ENCODE data around the gene PID1. TPM values are rescaled to one million over a fixed set of nuclear protein-coding genes. Genes with fewer than 3 reads are reported as not detected.

The PID1 gene
- total and polyA plus RNA-seq, 4 donors: 13.3 to 52.0 (median 45.7) TPM

DNA sequence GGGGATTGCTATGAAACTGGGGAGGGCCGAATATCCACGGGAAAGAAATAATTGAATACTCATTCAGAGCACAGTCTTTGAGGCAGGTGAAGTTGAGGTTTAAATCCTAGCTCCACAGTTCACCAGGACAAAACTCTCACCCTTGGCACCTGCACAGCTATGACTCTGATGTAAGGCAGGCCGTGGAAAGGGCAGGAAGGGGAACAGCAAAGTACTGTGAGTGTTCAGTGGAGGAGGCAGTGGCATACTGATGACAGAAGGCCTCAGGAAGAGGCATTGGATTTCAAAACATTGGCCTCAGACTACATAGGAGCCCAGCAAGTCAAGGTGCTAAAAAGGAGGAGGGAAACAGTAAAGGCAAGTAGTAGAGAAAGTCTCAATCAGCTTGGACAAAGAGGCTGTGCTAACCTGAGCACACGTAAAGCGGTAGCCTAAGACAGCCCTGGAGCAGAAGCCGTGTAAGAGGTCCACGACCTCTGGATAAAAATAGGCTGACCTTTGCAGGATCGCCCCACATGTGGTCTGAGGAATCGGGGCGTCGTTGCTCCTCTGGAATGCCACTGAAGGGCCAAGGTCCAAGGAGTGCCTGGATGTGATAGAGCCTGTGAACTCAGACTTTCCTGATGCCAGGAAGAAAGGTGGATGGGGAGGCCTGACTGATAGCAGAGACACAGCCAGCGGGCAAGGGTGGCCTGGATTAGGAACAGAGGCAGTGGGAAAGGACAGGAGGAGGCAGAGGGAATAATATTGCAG is 243.6 kb downstream of the PID1 start (continued):
- TF ChIP-seq, protein P1, sequence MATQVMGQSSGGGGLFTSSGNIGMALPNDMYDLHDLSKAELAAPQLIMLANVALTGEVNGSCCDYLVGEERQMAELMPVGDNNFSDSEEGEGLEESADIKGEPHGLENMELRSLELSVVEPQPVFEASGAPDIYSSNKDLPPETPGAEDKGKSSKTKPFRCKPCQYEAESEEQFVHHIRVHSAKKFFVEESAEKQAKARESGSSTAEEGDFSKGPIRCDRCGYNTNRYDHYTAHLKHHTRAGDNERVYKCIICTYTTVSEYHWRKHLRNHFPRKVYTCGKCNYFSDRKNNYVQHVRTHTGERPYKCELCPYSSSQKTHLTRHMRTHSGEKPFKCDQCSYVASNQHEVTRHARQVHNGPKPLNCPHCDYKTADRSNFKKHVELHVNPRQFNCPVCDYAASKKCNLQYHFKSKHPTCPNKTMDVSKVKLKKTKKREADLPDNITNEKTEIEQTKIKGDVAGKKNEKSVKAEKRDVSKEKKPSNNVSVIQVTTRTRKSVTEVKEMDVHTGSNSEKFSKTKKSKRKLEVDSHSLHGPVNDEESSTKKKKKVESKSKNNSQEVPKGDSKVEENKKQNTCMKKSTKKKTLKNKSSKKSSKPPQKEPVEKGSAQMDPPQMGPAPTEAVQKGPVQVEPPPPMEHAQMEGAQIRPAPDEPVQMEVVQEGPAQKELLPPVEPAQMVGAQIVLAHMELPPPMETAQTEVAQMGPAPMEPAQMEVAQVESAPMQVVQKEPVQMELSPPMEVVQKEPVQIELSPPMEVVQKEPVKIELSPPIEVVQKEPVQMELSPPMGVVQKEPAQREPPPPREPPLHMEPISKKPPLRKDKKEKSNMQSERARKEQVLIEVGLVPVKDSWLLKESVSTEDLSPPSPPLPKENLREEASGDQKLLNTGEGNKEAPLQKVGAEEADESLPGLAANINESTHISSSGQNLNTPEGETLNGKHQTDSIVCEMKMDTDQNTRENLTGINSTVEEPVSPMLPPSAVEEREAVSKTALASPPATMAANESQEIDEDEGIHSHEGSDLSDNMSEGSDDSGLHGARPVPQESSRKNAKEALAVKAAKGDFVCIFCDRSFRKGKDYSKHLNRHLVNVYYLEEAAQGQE (IDR thresholded peaks at IDR 0.05): no peak

GRCh38 chr2:229025653-229026052 is 245.4 kb downstream of the PID1 start:
- Histone ChIP-seq H3K27me3 (ENCODE audit: control insufficient read depth in 4 of 4, insufficient read depth in 4 of 4, low read length in 3 of 4) (no peaks in the 10 kb centered on the region), H3K9me3 (ENCODE audit: control insufficient read depth in 4 of 4, low read length in 3 of 4) (no peaks in the 10 kb centered on the region), H3K36me3 (ENCODE audit: control insufficient read depth in 4 of 4, insufficient read depth in 3 of 4, low read depth in 1 of 4, low read length in 3 of 4) (peaks cover 3 to 24% (median 16%) of the 10 kb centered on the region in 4 donors), H3K4me3 (ENCODE audit: low read depth in 1 of 3, low read length in 3 of 3) (no peak overlapping the region), H3K4me1 (ENCODE audit: control insufficient read depth in 4 of 4, insufficient read depth in 4 of 4, low read length in 3 of 4) (no peaks in the 10 kb centered on the region), H3K27ac (ENCODE audit: low read depth in 1 of 2, low read length in 2 of 2) (no peak overlapping the region), H3K9ac (ENCODE audit: low read depth in 1 of 2, low read length in 2 of 2) (no peak overlapping the region)
- 96% methylated on average over 20 of the region's 20 CpGs for WGBS
- DNase-seq (ENCODE audit: low spot score): no peak
- TF ChIP-seq RAD21 (IDR thresholded peaks at IDR 0.05) (no peak), YY1 (IDR thresholded peaks at IDR 0.05) (no peak), ZBTB33 (IDR thresholded peaks at IDR 0.05) (no peak), HNF4A (conservative IDR thresholded peaks at IDR 0.05) (no peak), GABPA (IDR thresholded peaks at IDR 0.05 in 1 of 2, conservative IDR thresholded peaks at IDR 0.05 in 1 of 2) (no peak), ATF3 (IDR thresholded peaks at IDR 0.05) (no peak), RXRA (IDR thresholded peaks at IDR 0.05) (no peak), FOXA2 (IDR thresholded peaks at IDR 0.05) (no peak), HNF4G (IDR thresholded peaks at IDR 0.05) (no peak), TAF1 (conservative IDR thresholded peaks at IDR 0.05) (no peak), EGR1 (IDR thresholded peaks at IDR 0.05; ENCODE audit: low read depth in 2 of 2) (no peak), SP1 (IDR thresholded peaks at IDR 0.05) (no peak), FOXA1 (IDR thresholded peaks at IDR 0.05) (no peak)
- TF ChIP-seq, protein P1 (IDR thresholded peaks at IDR 0.05): no peak
